Panc1 (cell line): Measurements from ENCODE around the gene TTLL11.

Experiments used
- POLR2AphosphoS5 ChIP-seq: IDR thresholded peaks from 2 replicates; pipeline ENCODE4 v1.6.1; 2012; ENCODE audit warnings: mild to moderate bottlenecking, low read depth, low read length, moderate library complexity
- TCF7L2 ChIP-seq: IDR thresholded peaks from 2 replicates; pipeline ENCODE4 v1.6.1; 2011; ENCODE audit warnings: mild to moderate bottlenecking, low read depth, low read length, inconsistent platforms
- TF ChIP-seq, protein P1 (sequence below): fragments of 450-650 bp; IDR thresholded peaks from 2 replicates; pipeline ENCODE4 v1.5.1; 2017; ENCODE audit warnings: mild to moderate bottlenecking

DNA sequence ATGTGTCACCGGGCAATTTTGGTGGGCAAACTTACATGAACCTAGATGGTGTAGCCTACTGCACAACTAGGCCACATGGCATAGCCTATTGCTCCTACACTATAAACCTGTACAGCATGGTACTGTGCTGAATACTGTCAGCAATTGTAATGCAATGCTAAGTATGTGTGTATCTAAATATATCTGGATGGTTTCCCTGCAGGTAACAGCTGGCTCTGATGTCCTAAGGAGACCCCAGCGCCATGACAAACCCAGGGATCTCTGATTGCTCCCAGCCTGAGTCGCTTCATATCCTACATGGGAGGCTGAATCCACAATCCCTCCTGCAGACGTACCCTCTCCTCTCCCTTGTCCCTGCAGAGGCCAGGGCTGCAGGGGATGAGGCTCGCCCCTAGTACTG is 26.6 kb upstream of the TTLL11 start:
- TF ChIP-seq, protein P1, sequence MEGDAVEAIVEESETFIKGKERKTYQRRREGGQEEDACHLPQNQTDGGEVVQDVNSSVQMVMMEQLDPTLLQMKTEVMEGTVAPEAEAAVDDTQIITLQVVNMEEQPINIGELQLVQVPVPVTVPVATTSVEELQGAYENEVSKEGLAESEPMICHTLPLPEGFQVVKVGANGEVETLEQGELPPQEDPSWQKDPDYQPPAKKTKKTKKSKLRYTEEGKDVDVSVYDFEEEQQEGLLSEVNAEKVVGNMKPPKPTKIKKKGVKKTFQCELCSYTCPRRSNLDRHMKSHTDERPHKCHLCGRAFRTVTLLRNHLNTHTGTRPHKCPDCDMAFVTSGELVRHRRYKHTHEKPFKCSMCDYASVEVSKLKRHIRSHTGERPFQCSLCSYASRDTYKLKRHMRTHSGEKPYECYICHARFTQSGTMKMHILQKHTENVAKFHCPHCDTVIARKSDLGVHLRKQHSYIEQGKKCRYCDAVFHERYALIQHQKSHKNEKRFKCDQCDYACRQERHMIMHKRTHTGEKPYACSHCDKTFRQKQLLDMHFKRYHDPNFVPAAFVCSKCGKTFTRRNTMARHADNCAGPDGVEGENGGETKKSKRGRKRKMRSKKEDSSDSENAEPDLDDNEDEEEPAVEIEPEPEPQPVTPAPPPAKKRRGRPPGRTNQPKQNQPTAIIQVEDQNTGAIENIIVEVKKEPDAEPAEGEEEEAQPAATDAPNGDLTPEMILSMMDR: no peak
- TF ChIP-seq POLR2AphosphoS5 (no peak), TCF7L2 (no peak)
